Caco-2 (cell line): ENCODE results near the gene DLX5. TPM values are rescaled to one million over a fixed set of nuclear protein-coding genes. Genes with fewer than 3 reads are reported as not detected.

Experiments
- BruUV-seq: library from RNA; stranded (reverse); fragments of 400-500 nt; replicated peaks from 2 replicates; lab custom pipeline; 2021; lab: Mats Ljungman, UMichigan
- CTCF ChIA-PET: fragments of 300-600 bp; sonication (Branson Sonifier 250); formaldehyde crosslinking; loops from one replicate; lab custom pipeline; 2022; ENCODE audit warnings: antibody characterized with exemption; lab: Charles Lee
- POLR2A ChIA-PET: fragments of 300-600 bp; sonication (Branson Sonifier 250); formaldehyde crosslinking; loops from one replicate; lab custom pipeline; 2022; ENCODE audit warnings: antibody characterized with exemption; lab: Charles Lee
- DNase-seq, 2 experiments: peaks; one replicate each; pipeline versions ENCODE4 v3.0.0 to v3.0.0-alpha.2; 2020 to 2022
- H3K27me3 ChIP-seq: replicated peaks from 2 replicates; pipeline ENCODE4 v1.6.0; 2011; ENCODE audit warnings: low read length; ENCODE audit not compliant: control insufficient read depth, insufficient read depth
- H3K36me3 ChIP-seq: 2 replicates; pipeline ENCODE4 v1.5.1; 2011; ENCODE audit warnings: low read length; ENCODE audit not compliant: control insufficient read depth, insufficient read depth
- H3K4me1 ChIP-seq: fragments of 250-450 bp; sonication (Bioruptor Pico); 2 replicates; pipeline ENCODE4 v1.5.1; 2020; ENCODE audit warnings: mild to moderate bottlenecking
- H3K4me3 ChIP-seq: 2 replicates; pipeline ENCODE4 v1.5.1; 2011; ENCODE audit warnings: low read depth, mild to moderate bottlenecking, control low read depth, low read length
- H3K9me3 ChIP-seq: fragments of 250-450 bp; sonication (Bioruptor Pico); 2 replicates; pipeline ENCODE4 v1.5.1; 2020; ENCODE audit warnings: mild to moderate bottlenecking, moderate library complexity
- H3K27ac Mint-ChIP-seq: one replicate; pipeline ENCODE4 v1.8.0; 2022; ENCODE audit warnings: mixed read lengths; ENCODE audit not compliant: unreplicated experiment
- H3K27me3 Mint-ChIP-seq: one replicate; pipeline ENCODE4 v1.8.0; 2022; ENCODE audit warnings: mixed read lengths; ENCODE audit not compliant: insufficient read depth, unreplicated experiment
- H3K36me3 Mint-ChIP-seq: one replicate; pipeline ENCODE4 v1.8.0; 2022; ENCODE audit warnings: mild to moderate bottlenecking, mixed read lengths; ENCODE audit not compliant: insufficient read depth, unreplicated experiment
- H3K4me1 Mint-ChIP-seq: one replicate; pipeline ENCODE4 v1.8.0; 2022; ENCODE audit warnings: low read depth, mixed read lengths; ENCODE audit not compliant: unreplicated experiment
- H3K4me3 Mint-ChIP-seq: one replicate; pipeline ENCODE4 v1.8.0; 2022; ENCODE audit warnings: mild to moderate bottlenecking, moderate library complexity, mixed read lengths; ENCODE audit not compliant: unreplicated experiment
- H3K9me3 Mint-ChIP-seq: one replicate; pipeline ENCODE4 v1.8.0; 2022; ENCODE audit warnings: mixed read lengths; ENCODE audit not compliant: unreplicated experiment
- CTCF ChIP-seq, 2 experiments: fragments of 200-600 bp in 1 of 2; IDR thresholded peaks; 1 replicate in 1 of 2; 2 replicates in 1 of 2; pipeline versions ENCODE4 v1.5.1 to v1.8.0; 2011 to 2022; ENCODE audit warnings: antibody characterized with exemption in 1 of 2, control low read depth in 1 of 2, inconsistent platforms in 1 of 2, low read depth in 1 of 2, low read length in 1 of 2, mild to moderate bottlenecking in 1 of 2, moderate library complexity in 1 of 2; ENCODE audit not compliant: insufficient read depth in 1 of 2, severe bottlenecking in 1 of 2, unreplicated experiment in 1 of 2
- intact Hi-C: fragments of 100-400 bp; cut with micrococcal nuclease; formaldehyde crosslinking; loops from one replicate; pipeline ENCODE4 v1.10.0; 2022; ENCODE audit not compliant: unreplicated experiment
- total RNA-seq: library from RNA; stranded (reverse); gene quantifications from 2 replicates; pipeline ENCODE4 v1.2.3, GENCODE V29; 2022

DLX5 gene
- total RNA-seq, 1 experiment from 2014 or later = not detected

GRCh38 chr7:96976106-96976505 lies 48.5 kb downstream of the DLX5 start:
- no peak overlapping the region for H3K4me3 ChIP-seq
- no peaks in the 10 kb centered on the region for H3K27me3 ChIP-seq
- H3K9me3 ChIP-seq = no peaks in the 10 kb centered on the region; the same call in 1 of the 2 replicates
- H3K4me1 ChIP-seq = no peaks in the 10 kb centered on the region
- no peaks in the 10 kb centered on the region for H3K4me1 Mint-ChIP-seq
- no peak overlapping the region for H3K4me3 Mint-ChIP-seq
- no peak for TF ChIP-seq CTCF (IDR thresholded peaks at IDR 0.05; ENCODE audit: insufficient read depth in 1 of 2, low read depth in 1 of 2, low read length in 1 of 2, severe bottlenecking in 1 of 2, unreplicated experiment in 1 of 2)
- no peaks in the 10 kb centered on the region for H3K9me3 Mint-ChIP-seq
- no peak for DNase-seq
- ChIA-PET CTCF (no interaction called here), POLR2A (no interaction called here)
- H3K36me3 Mint-ChIP-seq = no peaks in the 10 kb centered on the region
- no peak overlapping the region for H3K27ac Mint-ChIP-seq
- intact Hi-C loops = no loop called here
- no peaks in the 10 kb centered on the region for H3K36me3 ChIP-seq
- BruUV-seq = no TSS peak
- H3K27me3 Mint-ChIP-seq = peaks cover 5% of the 10 kb centered on the region

GRCh38 chr7:96973986-96974385 lies 50.6 kb downstream of the DLX5 start:
- Histone ChIP-seq H3K9me3 (no peaks in the 10 kb centered on the region; the same call in 1 of the 2 replicates), H3K4me3 (no peak overlapping the region), H3K27me3 (no peaks in the 10 kb centered on the region), H3K36me3 (no peaks in the 10 kb centered on the region), H3K4me1 (no peaks in the 10 kb centered on the region)
- no peaks in the 10 kb centered on the region for H3K36me3 Mint-ChIP-seq
- ChIA-PET POLR2A (no interaction called here), CTCF (no interaction called here)
- no TSS peak for BruUV-seq
- intact Hi-C loops = no loop called here
- no peaks in the 10 kb centered on the region for H3K9me3 Mint-ChIP-seq
- H3K27me3 Mint-ChIP-seq = peaks cover 8% of the 10 kb centered on the region
- no peak for DNase-seq
- H3K27ac Mint-ChIP-seq = no peak overlapping the region
- H3K4me3 Mint-ChIP-seq = no peak overlapping the region
- H3K4me1 Mint-ChIP-seq = no peaks in the 10 kb centered on the region
- TF ChIP-seq CTCF (IDR thresholded peaks at IDR 0.05; ENCODE audit: insufficient read depth in 1 of 2, low read depth in 1 of 2, low read length in 1 of 2, severe bottlenecking in 1 of 2, unreplicated experiment in 1 of 2) = no peak

GRCh38 chr7:96970739-96971138 lies 53.9 kb downstream of the DLX5 start:
- no peak overlapping the region for H3K4me3 ChIP-seq
- POLR2A ChIA-PET = no interaction called here

More at GRCh38 chr7:96970739-96971138, 53.9 kb downstream of the DLX5 start:
- no peak for TF ChIP-seq CTCF (IDR thresholded peaks at IDR 0.05; ENCODE audit: insufficient read depth in 1 of 2, low read depth in 1 of 2, low read length in 1 of 2, severe bottlenecking in 1 of 2, unreplicated experiment in 1 of 2)
- BruUV-seq = no TSS peak
- Mint-ChIP-seq H3K27ac (no peak overlapping the region), H3K27me3 (peaks cover 8% of the 10 kb centered on the region), H3K4me3 (no peak overlapping the region), H3K4me1 (no peaks in the 10 kb centered on the region), H3K36me3 (no peaks in the 10 kb centered on the region), H3K9me3 (no peaks in the 10 kb centered on the region)
- CTCF ChIA-PET = no interaction called here
- no peak for DNase-seq
- intact Hi-C loops = no loop called here
- H3K36me3 ChIP-seq = no peaks in the 10 kb centered on the region
- no peaks in the 10 kb centered on the region for H3K9me3 ChIP-seq
- H3K4me1 ChIP-seq = no peaks in the 10 kb centered on the region
- H3K27me3 ChIP-seq = no peaks in the 10 kb centered on the region

Other genes with a start within 250 kb of the DLX5 start
- gene DLX6, start 19.3 kb downstream of the DLX5 start, total RNA-seq = 3.5 and 3.9 TPM in 2 replicates
- 13.1 and 16.8 TPM in 2 replicates for gene SDHAF3, start 92.9 kb upstream of the DLX5 start, total RNA-seq